HCT116 (cell line): Measurements from ENCODE around the gene LMTK3.
A peak's percentile ranks its signal among the peaks of the same experiment; 100 is the strongest.

ENCODE experiments used
- CTCF ChIP-seq, 3 experiments: fragments of 200-600 bp in 1 of 3; sonication (generic) in 1 of 3; IDR thresholded peaks in 2 of 3; conservative IDR thresholded peaks in 1 of 3; 2 replicates each; pipeline ENCODE4 v1.5.1; 2012 to 2017; ENCODE audit warnings: low read depth in 2 of 3, low read length in 2 of 3, antibody characterized with exemption in 1 of 3, borderline replicate concordance in 1 of 3, control low read depth in 1 of 3, mild to moderate bottlenecking in 1 of 3, mixed read lengths in 1 of 3, mixed run types in 1 of 3, moderate library complexity in 1 of 3; ENCODE audit not compliant: insufficient read depth in 1 of 3
- EZH2phosphoT487 ChIP-seq: fragments of 200-600 bp; IDR thresholded peaks from 2 replicates; pipeline ENCODE4 v1.6.1; 2018; ENCODE audit warnings: antibody characterized with exemption, borderline replicate concordance
- SP1 ChIP-seq: IDR thresholded peaks from 2 replicates; pipeline ENCODE4 v1.6.1; 2012; ENCODE audit warnings: low read depth
- YY1 ChIP-seq: IDR thresholded peaks from 2 replicates; pipeline ENCODE4 v1.6.1; 2011; ENCODE audit warnings: low read length, low read depth, moderate library complexity, mild to moderate bottlenecking; ENCODE audit not compliant: insufficient replicate concordance; ENCODE audit errors: extremely low read depth
- TF ChIP-seq, protein P1 (sequence below): IDR thresholded peaks from 2 replicates; pipeline ENCODE4 v1.6.1; 2011; ENCODE audit warnings: mild to moderate bottlenecking, low read length, moderate library complexity; ENCODE audit not compliant: insufficient replicate concordance; ENCODE audit errors: extremely low read depth

DNA sequence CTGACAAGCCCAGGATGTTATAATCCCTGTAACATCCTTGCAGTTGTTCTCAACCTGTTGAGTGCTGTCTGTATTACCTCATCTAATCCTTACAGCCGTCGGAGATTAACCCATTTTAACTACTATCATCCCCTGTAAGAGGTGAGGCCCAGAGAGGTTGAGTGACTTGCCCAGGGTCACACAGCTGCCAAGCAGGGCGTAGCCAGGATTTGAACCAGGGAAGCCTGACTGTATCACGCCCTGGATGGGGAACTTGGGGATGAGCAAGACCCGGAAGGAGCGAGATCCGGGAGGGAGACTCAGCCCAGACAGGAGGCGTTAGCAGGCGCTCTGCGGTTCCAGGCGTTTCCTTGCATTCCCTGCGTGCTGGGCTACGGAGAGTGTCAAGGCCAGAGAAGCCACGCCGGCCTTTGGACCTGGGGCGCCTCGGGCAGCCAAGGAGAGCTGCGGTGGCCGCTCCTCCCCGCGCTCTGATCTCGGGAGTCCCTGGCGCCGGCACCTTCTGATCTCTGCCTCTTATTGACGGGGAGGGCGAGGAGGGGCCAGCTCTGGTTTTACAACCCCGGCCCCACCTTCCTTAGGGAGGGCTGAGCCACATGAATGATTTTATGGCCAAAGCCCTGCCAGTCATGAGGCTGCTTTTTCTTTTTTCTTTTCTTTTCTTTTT, 46.5 kb upstream of the LMTK3 start:
- TF ChIP-seq, protein P1, sequence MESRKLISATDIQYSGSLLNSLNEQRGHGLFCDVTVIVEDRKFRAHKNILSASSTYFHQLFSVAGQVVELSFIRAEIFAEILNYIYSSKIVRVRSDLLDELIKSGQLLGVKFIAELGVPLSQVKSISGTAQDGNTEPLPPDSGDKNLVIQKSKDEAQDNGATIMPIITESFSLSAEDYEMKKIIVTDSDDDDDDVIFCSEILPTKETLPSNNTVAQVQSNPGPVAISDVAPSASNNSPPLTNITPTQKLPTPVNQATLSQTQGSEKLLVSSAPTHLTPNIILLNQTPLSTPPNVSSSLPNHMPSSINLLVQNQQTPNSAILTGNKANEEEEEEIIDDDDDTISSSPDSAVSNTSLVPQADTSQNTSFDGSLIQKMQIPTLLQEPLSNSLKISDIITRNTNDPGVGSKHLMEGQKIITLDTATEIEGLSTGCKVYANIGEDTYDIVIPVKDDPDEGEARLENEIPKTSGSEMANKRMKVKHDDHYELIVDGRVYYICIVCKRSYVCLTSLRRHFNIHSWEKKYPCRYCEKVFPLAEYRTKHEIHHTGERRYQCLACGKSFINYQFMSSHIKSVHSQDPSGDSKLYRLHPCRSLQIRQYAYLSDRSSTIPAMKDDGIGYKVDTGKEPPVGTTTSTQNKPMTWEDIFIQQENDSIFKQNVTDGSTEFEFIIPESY: no peak
- TF ChIP-seq YY1 (no peak), CTCF (IDR thresholded peaks at IDR 0.05 in 2 of 3, conservative IDR thresholded peaks at IDR 0.05 in 1 of 3; ENCODE audit: borderline replicate concordance in 1 of 3, insufficient read depth in 1 of 3, low read depth in 2 of 3, low read length in 2 of 3) (no peak), SP1 (peak; percentile 72), EZH2phosphoT487 (no peak)
